NCI-H446 (cell line): Measurements from ENCODE around the gene CDK19.
"Not testable (repeated sequence)": the region's sequence is repeated elsewhere in the genome, so short reads cannot be mapped to it uniquely, and the experiment has no call there.

ENCODE experiments used
- DNase-seq, 2 experiments: peaks; one replicate each; lab custom pipeline; 2025; lab: John Stamatoyannopoulos, UW

The CDK19 gene

DNA sequence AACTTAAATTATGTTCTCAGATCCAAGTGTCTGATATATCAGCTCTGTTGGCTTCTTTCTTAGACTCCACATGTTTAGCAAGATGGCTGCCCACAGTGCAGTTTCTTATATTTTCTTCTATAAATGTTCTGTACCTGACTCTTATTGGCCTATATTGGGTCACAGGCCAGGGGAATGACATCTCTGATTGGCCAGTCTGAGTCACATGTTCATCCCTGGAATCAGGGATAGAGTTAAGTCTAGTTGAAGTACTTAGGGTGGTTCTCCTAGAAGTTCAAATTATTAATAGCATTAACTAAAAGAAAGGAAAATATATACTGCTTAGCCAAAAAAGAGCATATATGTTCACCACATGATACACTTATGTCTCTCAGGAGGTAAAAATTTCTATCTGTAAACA lies 233.6 kb downstream of the CDK19 start:
- no peak for DNase-seq

DNA sequence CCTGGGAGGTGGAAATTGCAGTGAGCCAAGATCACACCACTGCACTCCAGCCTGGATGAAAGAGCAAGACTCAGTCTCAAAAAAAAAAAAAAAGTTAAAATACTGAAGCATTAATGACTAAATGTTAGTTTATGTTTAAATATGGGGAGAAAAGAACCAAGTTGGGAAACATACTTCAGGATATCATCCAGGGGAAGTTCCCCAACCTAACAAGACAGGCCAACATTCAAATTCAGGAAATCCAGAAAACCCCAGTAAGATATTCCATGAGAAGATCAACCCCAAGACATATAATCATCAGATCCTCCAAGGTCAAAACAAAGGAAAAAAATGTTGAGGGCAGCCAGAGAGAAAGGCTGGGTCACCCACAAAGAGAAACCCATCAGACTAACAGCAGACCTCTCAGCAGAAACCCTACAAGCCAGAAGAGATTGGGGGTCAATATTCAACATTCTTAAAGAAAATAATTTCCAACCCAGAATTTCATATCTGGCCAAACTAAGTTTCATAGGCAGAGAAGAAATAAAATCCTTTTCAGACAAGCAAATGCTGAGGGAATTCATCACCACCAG lies 237.6 kb downstream of the CDK19 start:
- not testable (repeated sequence) for DNase-seq

DNA sequence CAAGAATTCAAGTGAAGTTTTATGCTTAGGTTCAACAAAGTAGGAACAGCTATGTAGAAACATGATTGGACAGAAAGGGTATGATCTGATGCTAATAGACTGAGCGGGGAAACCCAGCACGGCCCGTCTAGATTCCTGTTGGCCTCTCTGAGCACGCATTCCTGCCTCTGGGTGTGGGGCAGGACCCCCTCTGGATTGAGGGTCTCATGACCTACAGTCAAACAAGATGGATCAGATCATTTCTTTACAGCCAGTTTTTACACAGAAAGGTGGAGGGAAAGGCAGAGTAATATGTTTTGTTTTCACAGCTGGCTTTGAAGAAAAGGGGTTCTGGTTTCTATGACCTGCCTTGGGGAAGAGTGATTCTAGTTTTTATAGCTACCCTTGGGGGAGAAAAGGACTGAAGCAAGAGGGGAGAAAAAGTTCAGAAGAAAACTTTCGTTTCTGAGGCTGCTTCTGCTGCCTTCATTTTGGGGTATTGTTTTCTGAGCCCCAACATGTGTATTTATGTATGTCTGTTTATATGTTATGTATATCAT lies 239.3 kb downstream of the CDK19 start:
- no peak for DNase-seq

DNA sequence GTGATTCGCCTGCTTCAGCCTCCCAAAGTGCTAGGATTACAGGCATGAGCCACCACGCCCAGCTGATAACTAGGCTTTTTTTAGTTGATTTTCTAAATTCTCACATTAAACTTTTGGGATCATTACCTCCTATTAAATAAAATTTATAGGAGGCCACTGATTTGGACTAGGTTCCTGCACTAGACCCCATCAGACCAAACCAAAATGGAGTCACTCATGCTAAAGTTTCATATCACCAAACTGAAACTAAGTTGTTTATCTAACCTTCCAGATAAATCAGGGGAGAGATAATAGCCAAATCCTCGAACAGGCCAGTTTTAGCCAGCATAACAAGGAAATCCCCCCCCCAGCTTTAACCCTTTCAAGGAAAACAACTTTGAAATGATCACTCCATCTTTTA lies 240.5 kb downstream of the CDK19 start:
- DNase-seq = no peak

DNA sequence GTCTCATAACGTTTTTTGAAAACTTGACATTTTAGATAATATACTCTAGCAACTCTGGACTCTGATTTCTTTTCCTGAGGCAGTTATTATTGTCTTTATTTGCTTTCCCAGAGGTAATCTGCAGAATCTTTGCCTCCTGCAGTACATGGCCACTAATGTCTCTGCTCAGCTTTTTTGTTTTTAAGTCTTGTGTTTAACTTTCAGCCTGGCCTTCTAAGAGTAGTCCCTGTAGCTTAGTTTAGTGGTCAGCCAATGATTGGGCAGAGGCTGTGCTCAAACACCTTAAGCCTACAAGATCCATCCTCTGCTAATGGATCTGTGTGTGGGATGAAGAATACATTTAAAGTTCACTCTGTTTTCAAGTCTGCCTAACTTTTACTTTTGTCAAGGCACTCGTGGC lies 241.7 kb downstream of the CDK19 start:
- DNase-seq = no peak

DNA sequence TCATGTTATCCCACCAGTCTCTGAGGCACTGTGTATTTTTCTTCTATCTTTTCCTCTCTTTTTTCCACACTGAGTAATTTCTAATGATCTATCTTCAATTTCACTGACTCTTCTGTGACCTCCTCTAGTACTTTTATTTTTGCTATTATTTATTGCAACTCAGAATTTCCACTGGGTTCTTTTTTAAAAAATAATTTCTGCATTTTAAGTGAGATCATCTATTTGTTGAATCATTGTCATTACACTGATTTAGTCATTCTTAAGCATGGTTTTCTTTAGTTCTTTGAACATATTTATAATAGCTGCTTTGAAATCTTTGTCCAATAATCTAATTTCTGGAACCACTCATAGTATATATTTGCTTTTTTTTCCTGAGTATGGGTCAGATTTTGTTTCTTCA lies 242.1 kb downstream of the CDK19 start:
- no peak for DNase-seq

DNA sequence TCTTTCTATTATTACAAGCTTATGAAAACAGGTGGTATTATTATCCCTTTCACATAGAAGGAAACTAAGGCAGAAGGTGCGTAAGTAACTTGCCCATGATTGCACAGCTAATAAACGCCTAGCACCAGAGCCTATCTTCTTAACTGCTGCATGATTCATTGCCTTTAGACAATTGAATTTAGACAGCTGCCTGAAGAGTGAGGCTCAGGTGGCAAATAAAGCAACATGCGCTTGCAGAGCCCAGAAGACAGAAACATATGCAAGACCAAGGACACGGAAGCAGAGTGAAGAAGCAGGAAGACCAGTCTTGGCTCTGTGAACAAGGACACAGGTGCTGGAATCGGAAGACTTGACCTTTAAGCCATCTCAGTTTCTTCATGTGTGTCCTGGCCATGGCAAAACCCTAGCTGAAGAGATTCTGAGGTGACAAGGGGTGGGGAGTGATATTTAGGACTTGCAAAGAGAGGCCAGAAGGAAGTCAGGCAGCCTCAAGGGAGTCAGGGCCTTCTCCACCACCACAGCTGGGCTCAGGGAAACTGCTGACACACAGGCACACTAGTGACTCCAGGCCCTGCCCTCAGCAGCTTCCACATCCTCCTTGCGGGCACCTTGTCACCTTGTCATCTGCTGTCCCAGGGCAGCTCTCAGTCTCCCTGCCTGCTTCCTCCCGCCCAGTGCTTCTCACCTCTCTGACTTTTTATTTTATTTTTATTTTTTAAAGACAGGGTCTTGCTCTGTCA lies 247.1 kb downstream of the CDK19 start:
- no peak for DNase-seq

DNA sequence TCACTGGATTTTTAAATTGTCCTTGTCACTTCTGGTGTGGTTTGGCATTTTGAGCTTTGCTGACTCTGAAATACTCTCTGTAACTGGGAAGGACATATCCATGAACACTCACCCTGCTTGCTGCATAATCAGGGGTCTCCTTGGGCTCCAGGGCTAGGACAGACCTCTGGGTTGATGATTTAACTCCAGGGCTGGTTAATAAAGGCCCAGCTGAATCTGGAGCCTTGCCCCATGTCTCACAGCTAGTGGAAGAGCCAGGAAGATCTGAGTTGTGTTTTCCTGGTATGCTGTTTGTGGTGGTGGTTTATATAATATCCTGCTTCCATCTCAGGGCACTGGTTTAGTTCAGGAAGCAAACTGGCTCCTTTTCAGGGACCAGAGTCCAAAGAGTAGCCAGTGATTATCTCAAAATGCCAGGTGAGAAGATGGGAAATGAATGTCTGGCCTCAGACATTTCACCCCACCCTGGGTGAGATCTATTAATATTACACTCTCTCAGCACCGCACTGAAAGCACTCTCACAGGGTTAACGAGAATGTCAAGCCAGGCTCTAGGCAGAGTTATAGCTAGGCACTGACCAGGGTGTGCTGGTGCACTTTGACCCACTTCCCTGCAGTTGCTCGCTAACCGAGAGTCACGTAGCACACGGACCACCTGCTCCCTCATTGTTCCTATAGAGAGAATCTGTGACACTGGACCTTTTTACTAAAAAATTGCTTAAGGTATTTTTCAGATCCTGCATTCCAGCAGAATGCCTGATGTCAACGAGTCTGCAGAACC lies 248.7 kb downstream of the CDK19 start:
- no peak for DNase-seq

DNA sequence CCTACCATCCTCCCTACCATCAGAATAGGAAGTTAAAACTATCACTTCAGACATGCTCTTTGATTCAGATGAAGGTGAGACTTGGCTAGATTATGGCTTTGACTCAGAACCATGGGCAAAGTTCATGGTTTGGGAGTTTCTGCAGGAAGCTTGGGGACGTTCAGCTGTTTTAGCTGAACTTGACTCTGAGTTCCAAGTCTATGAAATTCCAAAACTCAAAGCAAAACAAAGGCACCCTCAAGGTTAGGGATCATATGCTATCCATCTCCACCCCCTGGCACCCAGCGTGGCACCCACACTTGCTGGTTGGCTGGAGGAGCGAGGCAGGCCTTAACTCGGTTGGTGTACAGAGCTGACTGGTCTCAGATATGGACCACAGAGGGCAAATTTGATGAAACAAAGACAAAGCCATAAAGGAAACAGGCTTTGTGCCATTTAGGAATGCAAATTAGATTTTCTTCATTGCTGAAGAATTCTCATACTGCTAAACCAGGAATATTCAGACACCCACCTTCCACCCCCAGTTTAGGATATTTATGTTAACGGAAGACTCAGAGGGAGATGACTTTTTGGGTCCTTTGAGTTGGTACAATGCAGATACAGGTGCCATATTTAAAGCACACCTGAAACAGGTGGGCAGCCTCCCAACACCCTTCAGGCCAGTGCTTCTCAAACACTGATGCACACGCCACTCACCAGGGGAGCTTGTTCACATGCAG lies 250.4 kb downstream of the CDK19 start:
- DNase-seq = no peak

DNA sequence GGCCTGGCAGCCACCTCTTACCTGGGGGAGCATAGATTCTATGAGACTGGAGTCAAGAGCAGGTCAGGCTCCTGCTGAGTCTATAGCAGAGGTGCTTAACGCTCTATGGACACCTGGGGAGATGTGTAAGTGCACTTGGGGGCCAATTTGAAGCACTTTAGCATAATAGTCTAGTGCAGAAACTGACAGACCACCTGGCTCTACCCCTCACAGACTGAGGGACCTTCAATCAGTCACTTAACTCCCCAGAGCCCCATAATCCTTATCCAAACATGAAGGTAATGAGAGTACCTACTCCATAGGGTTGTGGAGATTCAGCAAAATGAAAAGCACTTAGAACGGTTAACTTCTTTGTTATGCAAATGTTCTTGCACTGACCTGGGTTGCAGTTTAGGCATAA lies 251.6 kb downstream of the CDK19 start:
- no peak for DNase-seq

DNA sequence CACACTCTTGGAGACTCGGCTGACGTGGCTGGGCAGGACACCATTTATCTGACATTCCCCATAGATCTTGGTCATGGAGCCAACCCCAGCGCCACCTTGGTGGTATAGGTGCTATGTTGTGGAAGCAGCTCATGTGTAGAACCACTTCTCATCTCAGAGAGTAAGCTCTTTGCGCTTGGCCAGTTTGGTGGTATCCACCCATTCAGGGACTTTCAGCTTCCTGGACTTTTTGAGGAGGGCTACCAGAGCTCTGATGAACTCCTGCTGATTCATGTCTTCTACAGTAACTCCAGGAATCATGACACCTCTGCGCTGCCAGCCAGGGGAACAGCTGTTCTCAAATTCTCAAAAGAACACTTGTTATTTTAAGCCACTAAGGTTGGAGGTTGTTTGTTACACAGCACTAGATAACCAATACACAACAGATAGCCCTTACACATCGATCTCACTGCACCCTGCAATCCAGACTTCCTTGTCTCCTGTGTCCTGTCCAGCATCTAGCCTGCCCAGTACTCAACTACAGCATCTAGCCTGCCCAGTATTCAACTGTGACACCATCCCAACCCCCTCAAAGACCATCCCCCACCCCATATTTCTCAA lies 252.9 kb downstream of the CDK19 start:
- no peak for DNase-seq

DNA sequence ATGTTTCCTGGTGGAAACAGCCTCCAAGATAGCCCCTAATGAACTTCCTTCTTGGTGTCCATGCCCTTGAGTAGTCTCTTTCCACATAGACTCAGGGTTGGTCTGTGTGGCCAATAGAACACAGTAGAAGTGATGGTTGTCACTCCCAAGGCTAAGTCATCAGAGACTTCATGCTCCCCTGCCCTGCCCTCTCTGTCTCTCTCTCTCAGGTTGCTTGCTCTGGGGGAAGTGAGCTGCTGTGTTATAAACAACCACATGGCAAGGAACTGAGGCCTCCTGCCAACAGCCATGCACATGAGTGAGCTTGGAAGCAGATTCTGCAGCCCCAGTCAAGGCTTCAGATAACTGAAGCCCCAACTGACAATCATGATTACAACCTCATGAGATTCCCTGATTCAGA lies 253.6 kb downstream of the CDK19 start:
- peak in 1 of 2 experiments; percentile 18 for DNase-seq

DNA sequence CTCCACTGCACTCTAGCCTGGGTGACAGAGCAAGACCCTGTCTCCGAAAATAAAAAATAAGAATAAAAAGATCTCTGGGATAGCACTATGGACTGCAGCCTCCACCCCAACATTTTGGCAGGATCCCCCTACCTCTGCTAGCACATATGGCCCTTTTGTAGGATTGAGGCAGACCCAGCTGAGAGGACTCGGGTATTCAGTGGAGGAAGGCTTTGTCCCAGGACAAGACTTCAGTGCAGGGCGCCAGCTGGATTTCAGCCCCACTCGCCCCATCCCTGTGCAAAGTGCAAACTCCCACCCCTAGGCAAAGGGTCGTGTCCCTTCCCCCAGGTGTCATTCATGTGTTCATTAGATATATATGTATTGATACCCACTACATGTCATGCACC lies 254.3 kb downstream of the CDK19 start:
- no peak for DNase-seq

DNA sequence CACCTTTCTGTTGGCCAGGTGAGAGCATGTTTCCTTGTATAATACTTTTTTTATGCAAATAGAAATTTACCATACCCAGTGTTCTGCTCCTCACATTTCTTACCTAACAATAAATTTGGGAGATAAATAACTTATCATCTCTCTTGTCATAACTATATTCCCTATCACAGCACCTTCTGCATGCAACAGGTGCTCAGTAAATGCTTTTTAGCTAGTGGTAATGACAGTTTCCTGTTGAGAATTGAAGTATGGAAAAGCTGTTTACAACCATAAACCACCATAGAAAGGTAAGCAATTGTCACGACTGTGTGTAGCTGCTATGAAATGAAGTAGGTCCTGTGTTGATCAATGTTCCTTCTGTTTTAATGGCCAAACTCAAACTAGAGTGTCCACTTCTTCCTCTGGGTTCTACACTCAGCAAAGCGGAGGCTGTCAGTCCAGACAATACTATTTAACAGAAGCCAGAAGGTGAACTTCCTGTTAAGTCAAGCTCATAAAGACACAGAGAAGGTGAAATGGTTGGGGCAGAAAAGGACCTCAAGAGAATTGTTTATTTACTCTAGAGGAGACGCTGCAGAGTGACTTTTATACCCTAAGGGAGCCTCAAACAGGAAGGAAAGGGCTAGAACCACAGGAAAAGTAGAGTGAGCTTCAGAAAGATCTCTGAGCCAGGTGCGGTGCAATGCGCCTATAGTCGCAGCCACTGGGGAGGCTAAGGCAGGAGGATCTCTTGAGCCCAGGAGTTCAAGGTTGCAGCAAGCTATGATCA lies 254.8 kb downstream of the CDK19 start:
- DNase-seq = no peak
